Fibroblast of the aortic adventitia (primary cell): ENCODE results near the gene SPINT2. TPM values are rescaled to one million over a fixed set of nuclear protein-coding genes. Genes with fewer than 3 reads are reported as not detected.
"Not testable (repeated sequence)": the region's sequence is repeated elsewhere in the genome, so short reads cannot be mapped to it uniquely, and the experiment has no call there.

Experiments used
- DNase-seq: peaks from one replicate; pipeline ENCODE4 v3.0.0-alpha.2; 2010; ENCODE audit warnings: low read depth
- H3K4me3 ChIP-seq: 2 replicates; pipeline ENCODE4 v1.5.1; 2011; ENCODE audit warnings: low read depth, mild to moderate bottlenecking, control low read depth, low read length, moderate library complexity
- CTCF ChIP-seq: IDR thresholded peaks from 2 replicates; pipeline ENCODE4 v1.5.1; 2011; ENCODE audit warnings: mild to moderate bottlenecking, low read length, control low read depth, inconsistent platforms; ENCODE audit not compliant: insufficient read depth
- total RNA-seq: library from RNA; depleted of rRNA; stranded (reverse); fragments of >200 nt; gene quantifications from 2 replicates; pipeline ENCODE4 v1.2.3, GENCODE V29; 2012; ENCODE audit warnings: low replicate concordance

SPINT2 gene
- total RNA-seq, 1 donor: 13.5 TPM

- H3K4me3 ChIP-seq: no peak overlapping the region
- no peak for DNase-seq
Measured at GRCh38 chr19:38250821-38251563, 13.4 kb upstream of the SPINT2 start.

GRCh38 chr19:38251564-38252051 is 12.8 kb upstream of the SPINT2 start:
- H3K4me3 ChIP-seq: no peak overlapping the region
- no peak for DNase-seq
- no peak for TF ChIP-seq CTCF

More at GRCh38 chr19:38250821-38251563, 13.4 kb upstream of the SPINT2 start:
- TF ChIP-seq CTCF: no peak

GRCh38 chr19:38252385-38252784 is 12.0 kb upstream of the SPINT2 start:
- H3K4me3 ChIP-seq: no peak overlapping the region
- no peak for DNase-seq
- TF ChIP-seq CTCF: no peak

GRCh38 chr19:38252941-38253691 is 11.3 kb upstream of the SPINT2 start:
- DNase-seq: no peak
- TF ChIP-seq CTCF: no peak
- no peak overlapping the region for H3K4me3 ChIP-seq

- no peak for DNase-seq
- TF ChIP-seq CTCF: no peak
- no peak overlapping the region for H3K4me3 ChIP-seq
Measured at GRCh38 chr19:38253788-38254187, 10.6 kb upstream of the SPINT2 start.

GRCh38 chr19:38255383-38256014 is 8.9 kb upstream of the SPINT2 start:
- DNase-seq: no peak
- peak overlapping the region; percentile 53 for H3K4me3 ChIP-seq
- TF ChIP-seq CTCF: no peak

- not testable (repeated sequence) for H3K4me3 ChIP-seq, DNase-seq
Measured at GRCh38 chr19:38261942-38262341, 2.4 kb upstream of the SPINT2 start.
